Neuronal stem cell (in vitro differentiated cells): ENCODE measurements around the gene ZBTB44.
"Not testable (repeated sequence)": the region's sequence is repeated elsewhere in the genome, so short reads cannot be mapped to it uniquely, and the experiment has no call there.

Experiments used
- DNase-seq: peaks from one replicate; pipeline ENCODE4 v3.0.0-alpha.2; 2013; ENCODE audit warnings: low spot score
- H2AFZ ChIP-seq: one replicate; pipeline ENCODE4 v1.6.1; 2013; ENCODE audit warnings: mild to moderate bottlenecking, low read length, inconsistent platforms
- H2AK5ac ChIP-seq: 2 replicates; pipeline ENCODE4 v1.6.1; 2013; ENCODE audit warnings: low read depth, mild to moderate bottlenecking, inconsistent platforms, low read length, moderate library complexity, mixed read lengths
- H2BK120ac ChIP-seq: 2 replicates; pipeline ENCODE4 v1.6.1; 2013; ENCODE audit warnings: low read depth, mild to moderate bottlenecking, inconsistent platforms, low read length, moderate library complexity, mixed read lengths
- H2BK12ac ChIP-seq: one replicate; pipeline ENCODE4 v1.6.1; 2013; ENCODE audit warnings: low read length, inconsistent platforms
- H2BK15ac ChIP-seq: 2 replicates; pipeline ENCODE4 v1.6.1; 2013; ENCODE audit warnings: mild to moderate bottlenecking, low read length, inconsistent platforms, mixed read lengths
- H2BK5ac ChIP-seq: one replicate; pipeline ENCODE4 v1.6.1; 2013; ENCODE audit warnings: inconsistent platforms, mild to moderate bottlenecking, low read length, moderate library complexity
- H3K14ac ChIP-seq: one replicate; pipeline ENCODE4 v1.6.1; 2013; ENCODE audit warnings: low read length, inconsistent platforms
- H3K18ac ChIP-seq: 2 replicates; pipeline ENCODE4 v1.6.1; 2013; ENCODE audit warnings: low read length, inconsistent platforms
- H3K23ac ChIP-seq: 2 replicates; pipeline ENCODE4 v1.6.1; 2013; ENCODE audit warnings: low read depth, mild to moderate bottlenecking, mixed read lengths, low read length, inconsistent platforms; ENCODE audit not compliant: poor library complexity
- H3K27ac ChIP-seq: replicated peaks from 3 replicates; pipeline ENCODE4 v1.5.1; 2013; ENCODE audit warnings: low read length, inconsistent platforms
- H3K27me3 ChIP-seq, 3 experiments: 2 replicates each; pipeline ENCODE4 v1.6.1; 2013; ENCODE audit warnings: low read length in 3 of 3, mild to moderate bottlenecking in 2 of 3, inconsistent platforms in 1 of 3, low read depth in 1 of 3, mixed read lengths in 1 of 3, moderate library complexity in 1 of 3; ENCODE audit not compliant: control insufficient read depth in 3 of 3, insufficient read depth in 3 of 3
- H3K36me3 ChIP-seq, 2 donors: replicated peaks in 1 of 2; 2 replicates each; pipeline ENCODE4 v1.6.1; 2013; ENCODE audit warnings: low read length in 2 of 2; ENCODE audit not compliant: control insufficient read depth in 2 of 2, insufficient read depth in 2 of 2
- H3K4ac ChIP-seq: 2 replicates; pipeline ENCODE4 v1.6.1; 2013; ENCODE audit warnings: inconsistent platforms, mild to moderate bottlenecking, low read length, moderate library complexity
- H3K4me1 ChIP-seq, 2 donors: 1 replicate in 1 of 2; 2 replicates in 1 of 2; pipeline ENCODE4 v1.6.1; 2013; ENCODE audit warnings: low read length in 2 of 2, low read depth in 1 of 2; ENCODE audit not compliant: control insufficient read depth in 2 of 2, insufficient read depth in 1 of 2
- H3K4me2 ChIP-seq: one replicate; pipeline ENCODE4 v1.6.1; 2013; ENCODE audit warnings: mild to moderate bottlenecking, low read length, inconsistent platforms; ENCODE audit not compliant: insufficient read depth, poor library complexity, severe bottlenecking
- H3K4me3 ChIP-seq, 2 donors: 2 replicates each; pipeline ENCODE4 v1.5.1; 2013; ENCODE audit warnings: low read length in 2 of 2, mild to moderate bottlenecking in 2 of 2, inconsistent platforms in 1 of 2, moderate library complexity in 1 of 2
- H3K79me1 ChIP-seq: one replicate; pipeline ENCODE4 v1.6.1; 2013; ENCODE audit warnings: low read depth, mild to moderate bottlenecking, inconsistent platforms, low read length, moderate library complexity
- H3K9ac ChIP-seq: one replicate; pipeline ENCODE4 v1.6.1; 2013; ENCODE audit warnings: mild to moderate bottlenecking, low read depth, low read length, inconsistent platforms; ENCODE audit not compliant: poor library complexity
- H3K9me3 ChIP-seq, 2 donors: replicated peaks in 1 of 2; 2 replicates each; pipeline versions ENCODE3 to v1.6.1; 2013; ENCODE audit warnings: low read length in 2 of 2, mild to moderate bottlenecking in 2 of 2, inconsistent platforms in 1 of 2, low read depth in 1 of 2, mixed read lengths in 1 of 2, moderate library complexity in 1 of 2; ENCODE audit not compliant: control insufficient read depth in 2 of 2, insufficient read depth in 1 of 2
- H4K8ac ChIP-seq: one replicate; pipeline ENCODE4 v1.6.1; 2013; ENCODE audit warnings: low read depth, mild to moderate bottlenecking, inconsistent platforms, low read length, moderate library complexity
- H4K91ac ChIP-seq: one replicate; pipeline ENCODE4 v1.6.1; 2013; ENCODE audit warnings: low read length, low read depth, mild to moderate bottlenecking, inconsistent platforms; ENCODE audit not compliant: poor library complexity
- WGBS, 2 donors: extraction: QIAGEN DNeasy Blood & Tissue Kit; methylation state at CpG; one replicate each; pipeline ENCODE4 v1.1.7; 2013; ENCODE audit warnings: missing lambda C conversion rate in 2 of 2, mixed read lengths in 1 of 2; ENCODE audit not compliant: insufficient read length in 2 of 2, insufficient replicate concordance in 1 of 2; ENCODE audit errors: extremely low coverage in 2 of 2; 5-methylcytosine and 5-hydroxymethylcytosine counted together

Gene ZBTB44

DNA sequence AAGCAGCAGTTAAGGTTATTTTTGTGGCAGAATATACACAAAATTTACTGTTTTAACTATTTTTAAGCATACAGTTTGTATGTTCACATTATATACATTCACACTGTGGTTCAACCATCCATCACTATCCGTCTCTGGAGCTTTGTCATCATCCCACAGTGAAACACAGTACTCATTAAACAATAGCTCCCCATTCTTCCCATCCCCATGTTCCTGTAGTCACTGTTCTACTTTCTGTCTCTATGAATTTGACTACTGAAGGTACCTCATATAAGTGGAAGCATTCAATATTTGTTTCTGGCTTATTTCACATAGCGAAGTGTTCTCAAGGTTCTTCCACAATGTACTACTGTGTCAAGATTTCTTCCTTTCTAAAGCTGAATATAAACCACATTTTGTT, 32.6 kb downstream of the ZBTB44 start:
- peaks cover 0 to 3% of the 10 kb centered on the region in 2 donors for H3K4me1 ChIP-seq

GRCh38 chr11:130281341-130281740, 33.4 kb downstream of the ZBTB44 start:
- not testable (repeated sequence) for H3K4me2 ChIP-seq, H2BK5ac ChIP-seq, DNase-seq, H2BK12ac ChIP-seq, H3K4me1 ChIP-seq, H3K14ac ChIP-seq, H3K4ac ChIP-seq, H3K9me3 ChIP-seq, H3K18ac ChIP-seq, H3K27ac ChIP-seq, H4K91ac ChIP-seq, H2BK15ac ChIP-seq, H2BK120ac ChIP-seq, H2AK5ac ChIP-seq, H3K79me1 ChIP-seq, H4K8ac ChIP-seq, H3K27me3 ChIP-seq, H3K36me3 ChIP-seq, H2AFZ ChIP-seq, H3K23ac ChIP-seq, H3K9ac ChIP-seq, H3K4me3 ChIP-seq
- no CpG with 5 or more reads among the region's 6 CpGs for WGBS, 2 donors

More for the DNA sequence above, 32.6 kb downstream of the ZBTB44 start:
- no peak overlapping the region for H2BK5ac ChIP-seq
- H2BK15ac ChIP-seq = no peak overlapping the region
- no peak overlapping the region for H3K14ac ChIP-seq
- no peak overlapping the region for H4K91ac ChIP-seq
- H2AK5ac ChIP-seq = no peak overlapping the region
- no peak overlapping the region for H2BK120ac ChIP-seq
- H2BK12ac ChIP-seq = no peak overlapping the region
- H4K8ac ChIP-seq = no peak overlapping the region
- no CpG with 5 or more reads among the region's 2 CpGs for WGBS, 2 donors
- peaks cover 0 to 5% of the 10 kb centered on the region in 2 donors for H3K9me3 ChIP-seq
- no peaks in the 10 kb centered on the region for H3K36me3 ChIP-seq
- no peak overlapping the region for H3K4ac ChIP-seq
- H3K27ac ChIP-seq = no peak overlapping the region
- H3K9ac ChIP-seq = no peak overlapping the region
- H3K4me3 ChIP-seq = no peak overlapping the region
- H3K27me3 ChIP-seq = no peaks in the 10 kb centered on the region
- no peaks in the 10 kb centered on the region for H3K79me1 ChIP-seq
- H3K23ac ChIP-seq = no peak overlapping the region
- DNase-seq = no peak
- H3K4me2 ChIP-seq = no peak overlapping the region
- H3K18ac ChIP-seq = no peak overlapping the region
- no peak overlapping the region for H2AFZ ChIP-seq

DNA sequence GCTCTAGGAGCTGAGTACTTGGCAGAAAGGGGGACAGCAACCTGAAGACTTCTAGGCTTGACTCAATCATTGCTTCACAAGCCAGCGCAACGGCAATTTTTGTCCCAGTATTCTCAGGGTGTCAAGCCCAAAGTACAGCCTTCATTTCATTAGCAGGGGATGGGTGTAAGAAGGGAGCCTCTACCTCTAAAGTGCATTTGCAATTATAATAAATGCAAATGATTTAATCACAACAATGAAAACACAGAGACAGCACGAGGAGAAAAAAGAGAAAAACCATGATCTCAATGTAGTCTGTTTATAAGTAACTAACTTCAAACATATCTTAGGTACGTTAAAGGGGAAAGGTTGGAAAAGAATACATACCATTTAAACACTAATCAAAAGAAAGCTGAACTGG, 34.7 kb downstream of the ZBTB44 start:
- H3K79me1 ChIP-seq = no peaks in the 10 kb centered on the region
- H2BK15ac ChIP-seq = no peak overlapping the region
- H3K4ac ChIP-seq = no peak overlapping the region
- no peak overlapping the region for H3K4me2 ChIP-seq
- H3K36me3 ChIP-seq = no peaks in the 10 kb centered on the region
- H2BK12ac ChIP-seq = no peak overlapping the region
- DNase-seq = no peak
- no peak overlapping the region for H2BK120ac ChIP-seq
- H3K27ac ChIP-seq = no peak overlapping the region
- H3K9ac ChIP-seq = no peak overlapping the region
- H2BK5ac ChIP-seq = no peak overlapping the region
- no peak overlapping the region for H2AK5ac ChIP-seq
- no peak overlapping the region for H3K14ac ChIP-seq
- no peaks in the 10 kb centered on the region for H3K27me3 ChIP-seq
- H2AFZ ChIP-seq = no peak overlapping the region
- no peak overlapping the region for H3K18ac ChIP-seq
- WGBS, 2 donors = no CpG with 5 or more reads among the region's 4 CpGs
- no peak overlapping the region for H3K23ac ChIP-seq
- peaks cover 0 to 5% of the 10 kb centered on the region in 2 donors for H3K9me3 ChIP-seq
- no peaks in the 10 kb centered on the region for H3K4me1 ChIP-seq
- no peak overlapping the region for H4K91ac ChIP-seq
- no peak overlapping the region for H4K8ac ChIP-seq
- no peak overlapping the region for H3K4me3 ChIP-seq

GRCh38 chr11:130278745-130279144, 36.0 kb downstream of the ZBTB44 start:
- Histone ChIP-seq H3K4me2 (no peak overlapping the region), H2AFZ (no peak overlapping the region), H3K4ac (no peak overlapping the region), H3K79me1 (no peaks in the 10 kb centered on the region), H3K27ac (no peak overlapping the region), H2BK5ac (no peak overlapping the region), H3K23ac (no peak overlapping the region), H2BK15ac (no peak overlapping the region), H4K8ac (no peak overlapping the region), H3K14ac (no peak overlapping the region), H2BK12ac (no peak overlapping the region), H3K18ac (no peak overlapping the region), H2BK120ac (no peak overlapping the region), H3K4me1 (no peaks in the 10 kb centered on the region), H4K91ac (no peak overlapping the region), H2AK5ac (no peak overlapping the region), H3K36me3 (no peaks in the 10 kb centered on the region), H3K9me3 (peaks cover 0 to 5% of the 10 kb centered on the region in 2 donors), H3K4me3 (no peak overlapping the region), H3K9ac (no peak overlapping the region), H3K27me3 (no peaks in the 10 kb centered on the region)
- DNase-seq = no peak
- no CpG with 5 or more reads among the region's 1 CpG for WGBS, 2 donors
